DND-41 (cell line): Measurements from ENCODE around the gene AUTS2.

Experiments used
- ATAC-seq: fragments of 200-7000 bp; cut with Tn5 transposase; 3 replicates; pipeline ENCODE4 v1.9.1; 2021; ENCODE audit warnings: low read depth; ENCODE audit not compliant: insufficient read depth
- DNase-seq: peaks from one replicate; pipeline ENCODE4 v3.0.0-alpha.2; 2020
- H2AFZ ChIP-seq: 2 replicates; pipeline ENCODE4 v1.6.0; 2012; ENCODE audit warnings: low read depth, low read length
- H3K27ac ChIP-seq: 2 replicates; pipeline ENCODE4 v1.5.1; 2012; ENCODE audit warnings: low read length, inconsistent platforms
- H3K27me3 ChIP-seq: fragments of 200-600 bp; sonication (generic); 2 replicates; pipeline ENCODE4 v1.6.0; 2012; ENCODE audit warnings: low read length, mild to moderate bottlenecking, inconsistent platforms; ENCODE audit not compliant: insufficient read depth, poor library complexity
- H3K36me3 ChIP-seq: 2 replicates; pipeline ENCODE4 v1.5.1; 2012; ENCODE audit warnings: low read length, inconsistent platforms; ENCODE audit not compliant: insufficient read depth
- H3K4me1 ChIP-seq: 2 replicates; pipeline ENCODE4 v1.5.1; 2012; ENCODE audit warnings: mild to moderate bottlenecking, low read length; ENCODE audit not compliant: insufficient read depth
- H3K4me2 ChIP-seq: 2 replicates; pipeline ENCODE4 v1.6.0; 2012; ENCODE audit warnings: mild to moderate bottlenecking, moderate library complexity, low read length, inconsistent platforms; ENCODE audit not compliant: insufficient read depth
- H3K4me3 ChIP-seq, 2 experiments: fragments of 200-600 bp in 1 of 2; shearing (Covaris generic) in 1 of 2; 2 replicates each; pipeline ENCODE4 v1.5.1; 2012 to 2016; ENCODE audit warnings: inconsistent platforms in 2 of 2, low read length in 2 of 2, mild to moderate bottlenecking in 2 of 2, low read depth in 1 of 2, moderate library complexity in 1 of 2
- H3K79me2 ChIP-seq: 2 replicates; pipeline ENCODE4 v1.6.0; 2012; ENCODE audit warnings: low read length, inconsistent platforms; ENCODE audit not compliant: insufficient read depth
- H3K9ac ChIP-seq: 2 replicates; pipeline ENCODE4 v1.6.0; 2012; ENCODE audit warnings: low read depth, mild to moderate bottlenecking, inconsistent platforms, low read length, moderate library complexity
- H3K9me3 ChIP-seq: 2 replicates; pipeline ENCODE4 v1.5.1; 2012; ENCODE audit warnings: low read length, moderate library complexity, mild to moderate bottlenecking, inconsistent platforms; ENCODE audit not compliant: insufficient read depth, severe bottlenecking
- H4K20me1 ChIP-seq: 2 replicates; pipeline ENCODE4 v1.6.0; 2012; ENCODE audit warnings: low read length; ENCODE audit not compliant: insufficient read depth
- CTCF ChIP-seq: IDR thresholded peaks from 2 replicates; pipeline ENCODE4 v1.5.1; 2012; ENCODE audit warnings: borderline replicate concordance, low read length, moderate library complexity, mild to moderate bottlenecking; ENCODE audit not compliant: poor library complexity, severe bottlenecking; ENCODE audit errors: extremely low read depth
- EZH2 ChIP-seq: IDR thresholded peaks from 3 replicates; pipeline ENCODE4 v1.6.1; 2012; ENCODE audit warnings: borderline replicate concordance, low read depth, mild to moderate bottlenecking, moderate library complexity, low read length, inconsistent platforms; ENCODE audit not compliant: severe bottlenecking

Gene AUTS2

GRCh38 chr7:70680743-70681468 lies 1082.6 kb downstream of the AUTS2 start:
- TF ChIP-seq CTCF (no peak), EZH2 (no peak)
- ATAC-seq = no peak
- Histone ChIP-seq H3K4me1 (peaks cover 22% of the 10 kb centered on the region), H3K9ac (no peak overlapping the region), H3K36me3 (no peaks in the 10 kb centered on the region), H2AFZ (no peak overlapping the region), H3K27me3 (no peaks in the 10 kb centered on the region), H3K79me2 (no peaks in the 10 kb centered on the region), H4K20me1 (no peaks in the 10 kb centered on the region), H3K27ac (no peak overlapping the region), H3K4me3 (no peak overlapping the region), H3K4me2 (no peak overlapping the region), H3K9me3 (no peaks in the 10 kb centered on the region)
- no peak for DNase-seq

GRCh38 chr7:70681469-70682350 lies 1083.4 kb downstream of the AUTS2 start:
- TF ChIP-seq EZH2 = no peak
- no peak for TF ChIP-seq CTCF
- DNase-seq (peak; percentile 19), ATAC-seq (no peak)
- Histone ChIP-seq H3K4me1 (peaks cover 22% of the 10 kb centered on the region), H2AFZ (no peak overlapping the region), H3K9me3 (no peaks in the 10 kb centered on the region), H3K4me2 (no peak overlapping the region), H3K4me3 (no peak overlapping the region), H3K27me3 (no peaks in the 10 kb centered on the region), H4K20me1 (no peaks in the 10 kb centered on the region), H3K36me3 (no peaks in the 10 kb centered on the region), H3K27ac (no peak overlapping the region), H3K79me2 (no peaks in the 10 kb centered on the region), H3K9ac (no peak overlapping the region)

GRCh38 chr7:70684173-70684572 lies 1085.9 kb downstream of the AUTS2 start:
- H3K4me2 ChIP-seq = no peak overlapping the region
- no peak overlapping the region for H3K27ac ChIP-seq
- no peaks in the 10 kb centered on the region for H3K79me2 ChIP-seq
- no peaks in the 10 kb centered on the region for H4K20me1 ChIP-seq
- no peaks in the 10 kb centered on the region for H3K36me3 ChIP-seq
- no peaks in the 10 kb centered on the region for H3K27me3 ChIP-seq
- DNase-seq (no peak), ATAC-seq (no peak)
- H3K9me3 ChIP-seq = no peaks in the 10 kb centered on the region
- TF ChIP-seq CTCF (no peak), EZH2 (no peak)
- H3K4me3 ChIP-seq = no peak overlapping the region
- no peak overlapping the region for H2AFZ ChIP-seq
- peaks cover 11% of the 10 kb centered on the region for H3K4me1 ChIP-seq
- no peak overlapping the region for H3K9ac ChIP-seq
